ENCODE data around the gene POLR3H. TPM values are rescaled to one million over a fixed set of nuclear protein-coding genes. Genes with fewer than 3 reads are reported as not detected.
"Not testable (repeated sequence)": the region's sequence is repeated elsewhere in the genome, so short reads cannot be mapped to it uniquely, and the experiment has no call there.

The POLR3H gene
- total RNA-seq, 1 donor from 2014 or later = 24.6 TPM

- DNase-seq = peak; percentile 33
- Mint-ChIP-seq H3K27me3 (ENCODE audit: unreplicated experiment) (peaks cover 6% of the 10 kb centered on the region), H3K9me3 (ENCODE audit: unreplicated experiment) (peaks cover 1% of the 10 kb centered on the region), H3K36me3 (ENCODE audit: unreplicated experiment) (no peaks in the 10 kb centered on the region), H3K27ac (ENCODE audit: unreplicated experiment) (no peak overlapping the region), H3K4me3 (ENCODE audit: unreplicated experiment) (peak overlapping the region; percentile 18), H3K4me1 (ENCODE audit: low read depth, unreplicated experiment) (peaks cover 35% of the 10 kb centered on the region)
- no peak for TF ChIP-seq CTCF (IDR thresholded peaks at IDR 0.05; ENCODE audit: partially characterized antibody, unreplicated experiment)
Observed at GRCh38 chr22:41560095-41560471, 15.8 kb upstream of the POLR3H start.

GRCh38 chr22:41558241-41558630 lies 14.0 kb upstream of the POLR3H start:
- H3K27ac Mint-ChIP-seq (ENCODE audit: unreplicated experiment); H3K36me3 Mint-ChIP-seq (ENCODE audit: unreplicated experiment); DNase-seq; H3K27me3 Mint-ChIP-seq (ENCODE audit: unreplicated experiment); H3K9me3 Mint-ChIP-seq (ENCODE audit: unreplicated experiment); H3K4me3 Mint-ChIP-seq (ENCODE audit: unreplicated experiment): not testable (repeated sequence)
- peaks cover 35% of the 10 kb centered on the region for H3K4me1 Mint-ChIP-seq (ENCODE audit: low read depth, unreplicated experiment)

GRCh38 chr22:41557401-41558240 lies 13.4 kb upstream of the POLR3H start:
- Mint-ChIP-seq H3K4me3 (ENCODE audit: unreplicated experiment) (peak overlapping the region; percentile 71), H3K36me3 (ENCODE audit: unreplicated experiment) (no peaks in the 10 kb centered on the region), H3K9me3 (ENCODE audit: unreplicated experiment) (peaks cover 1% of the 10 kb centered on the region), H3K27ac (ENCODE audit: unreplicated experiment) (peak overlapping the region; percentile 91), H3K27me3 (ENCODE audit: unreplicated experiment) (peaks cover 6% of the 10 kb centered on the region), H3K4me1 (ENCODE audit: low read depth, unreplicated experiment) (peaks cover 33% of the 10 kb centered on the region)
- TF ChIP-seq CTCF (IDR thresholded peaks at IDR 0.05; ENCODE audit: partially characterized antibody, unreplicated experiment) = no peak
- DNase-seq = peak; percentile 51

- Mint-ChIP-seq H3K27me3 (ENCODE audit: unreplicated experiment) (peaks cover 6% of the 10 kb centered on the region), H3K4me3 (ENCODE audit: unreplicated experiment) (peak overlapping the region; percentile 4), H3K36me3 (ENCODE audit: unreplicated experiment) (no peaks in the 10 kb centered on the region), H3K4me1 (ENCODE audit: low read depth, unreplicated experiment) (peaks cover 31% of the 10 kb centered on the region), H3K9me3 (ENCODE audit: unreplicated experiment) (no peaks in the 10 kb centered on the region), H3K27ac (ENCODE audit: unreplicated experiment) (peak overlapping the region; percentile 80)
- DNase-seq = no peak
- TF ChIP-seq CTCF (IDR thresholded peaks at IDR 0.05; ENCODE audit: partially characterized antibody, unreplicated experiment) = no peak
Observed at GRCh38 chr22:41556561-41556960, 12.3 kb upstream of the POLR3H start.

- no peak for DNase-seq
- Mint-ChIP-seq H3K36me3 (ENCODE audit: unreplicated experiment) (no peaks in the 10 kb centered on the region), H3K9me3 (ENCODE audit: unreplicated experiment) (no peaks in the 10 kb centered on the region), H3K27me3 (ENCODE audit: unreplicated experiment) (peaks cover 2% of the 10 kb centered on the region), H3K4me3 (ENCODE audit: unreplicated experiment) (no peak overlapping the region), H3K27ac (ENCODE audit: unreplicated experiment) (peak overlapping the region; percentile 48), H3K4me1 (ENCODE audit: low read depth, unreplicated experiment) (peaks cover 22% of the 10 kb centered on the region)
- TF ChIP-seq CTCF (IDR thresholded peaks at IDR 0.05; ENCODE audit: partially characterized antibody, unreplicated experiment) = no peak
Observed at GRCh38 chr22:41555325-41555982, 11.2 kb upstream of the POLR3H start.
